Mononuclear cell (primary cell): Measurements from ENCODE around the gene DYRK1B. TPM values are rescaled to one million over a fixed set of nuclear protein-coding genes. Genes with fewer than 3 reads are reported as not detected.

Experiments
- H3K27me3 ChIP-seq: 2 replicates; pipeline ENCODE4 v1.6.0; 2011; ENCODE audit warnings: low read length, control low read depth; ENCODE audit not compliant: insufficient read depth
- H3K4me1 ChIP-seq: 2 replicates; pipeline ENCODE4 v1.5.1; 2011; ENCODE audit warnings: mild to moderate bottlenecking, low read length, control low read depth; ENCODE audit not compliant: insufficient read depth
- H3K4me3 ChIP-seq: 2 replicates; pipeline ENCODE4 v1.5.1; 2011; ENCODE audit warnings: mild to moderate bottlenecking, low read length, moderate library complexity
- H3K9me3 ChIP-seq: 2 replicates; pipeline ENCODE4 v1.5.1; 2011; ENCODE audit warnings: low read depth, mild to moderate bottlenecking, control low read depth, low read length
- total RNA-seq: library from RNA; depleted of rRNA; stranded (reverse); fragments of >200 nt; gene quantifications from one replicate; pipeline ENCODE4 v1.2.3, GENCODE V29; 2012

Gene DYRK1B
- total RNA-seq, 1 donor: 6.5 TPM

- no peaks in the 10 kb centered on the region for H3K9me3 ChIP-seq
- no peaks in the 10 kb centered on the region for H3K4me1 ChIP-seq
- H3K4me3 ChIP-seq: no peak overlapping the region
- H3K27me3 ChIP-seq: no peaks in the 10 kb centered on the region
Measured at GRCh38 chr19:39870171-39870971, 36.4 kb upstream of the DYRK1B start.

- no peaks in the 10 kb centered on the region for H3K4me1 ChIP-seq
- H3K9me3 ChIP-seq: no peaks in the 10 kb centered on the region
- H3K4me3 ChIP-seq: no peak overlapping the region
- no peaks in the 10 kb centered on the region for H3K27me3 ChIP-seq
Measured at GRCh38 chr19:39867952-39868351, 34.0 kb upstream of the DYRK1B start.

- H3K27me3 ChIP-seq: no peaks in the 10 kb centered on the region
- H3K4me3 ChIP-seq: no peak overlapping the region
- H3K9me3 ChIP-seq: no peaks in the 10 kb centered on the region
- no peaks in the 10 kb centered on the region for H3K4me1 ChIP-seq
Measured at GRCh38 chr19:39867133-39867532, 33.2 kb upstream of the DYRK1B start.

- Histone ChIP-seq H3K4me3 (no peak overlapping the region), H3K27me3 (no peaks in the 10 kb centered on the region), H3K4me1 (no peaks in the 10 kb centered on the region), H3K9me3 (no peaks in the 10 kb centered on the region)
Measured at GRCh38 chr19:39865953-39866352, 32.0 kb upstream of the DYRK1B start.

- H3K9me3 ChIP-seq: no peaks in the 10 kb centered on the region
- no peaks in the 10 kb centered on the region for H3K4me1 ChIP-seq
- no peak overlapping the region for H3K4me3 ChIP-seq
- H3K27me3 ChIP-seq: no peaks in the 10 kb centered on the region
Measured at GRCh38 chr19:39865186-39865585, 31.2 kb upstream of the DYRK1B start.

- no peak overlapping the region for H3K4me3 ChIP-seq
- H3K9me3 ChIP-seq: no peaks in the 10 kb centered on the region
- no peaks in the 10 kb centered on the region for H3K27me3 ChIP-seq
- no peaks in the 10 kb centered on the region for H3K4me1 ChIP-seq
Measured at GRCh38 chr19:39864118-39864517, 30.2 kb upstream of the DYRK1B start.

- Histone ChIP-seq H3K9me3 (no peaks in the 10 kb centered on the region), H3K4me3 (no peak overlapping the region), H3K27me3 (no peaks in the 10 kb centered on the region), H3K4me1 (no peaks in the 10 kb centered on the region)
Measured at GRCh38 chr19:39858541-39858940, 24.6 kb upstream of the DYRK1B start.

GRCh38 chr19:39852882-39853281 is 18.9 kb upstream of the DYRK1B start:
- Histone ChIP-seq H3K4me3 (no peak overlapping the region), H3K4me1 (no peaks in the 10 kb centered on the region), H3K27me3 (no peaks in the 10 kb centered on the region), H3K9me3 (no peaks in the 10 kb centered on the region)

- Histone ChIP-seq H3K27me3 (no peaks in the 10 kb centered on the region), H3K9me3 (no peaks in the 10 kb centered on the region), H3K4me1 (peaks cover 9% of the 10 kb centered on the region), H3K4me3 (no peak overlapping the region)
Measured at GRCh38 chr19:39850892-39851291, 16.9 kb upstream of the DYRK1B start.

GRCh38 chr19:39848392-39848791 is 14.4 kb upstream of the DYRK1B start:
- Histone ChIP-seq H3K9me3 (no peaks in the 10 kb centered on the region), H3K27me3 (no peaks in the 10 kb centered on the region), H3K4me1 (peaks cover 29% of the 10 kb centered on the region), H3K4me3 (no peak overlapping the region)

GRCh38 chr19:39847525-39847924 is 13.6 kb upstream of the DYRK1B start:
- Histone ChIP-seq H3K4me1 (peaks cover 32% of the 10 kb centered on the region), H3K27me3 (no peaks in the 10 kb centered on the region), H3K9me3 (no peaks in the 10 kb centered on the region), H3K4me3 (no peak overlapping the region)

- H3K4me3 ChIP-seq: peak overlapping the region; percentile 76
- peaks cover 33% of the 10 kb centered on the region for H3K4me1 ChIP-seq
- no peaks in the 10 kb centered on the region for H3K9me3 ChIP-seq
- no peaks in the 10 kb centered on the region for H3K27me3 ChIP-seq
Measured at GRCh38 chr19:39846678-39847486, 12.9 kb upstream of the DYRK1B start.

- H3K9me3 ChIP-seq: no peaks in the 10 kb centered on the region
- no peaks in the 10 kb centered on the region for H3K27me3 ChIP-seq
- H3K4me3 ChIP-seq: peak within 1 kb of the TSS; percentile 76
- peaks cover 33% of the 10 kb centered on the region for H3K4me1 ChIP-seq
Measured at GRCh38 chr19:39845933-39846677, 12.1 kb upstream of the DYRK1B start, which contains the start of gene FBL. TSS of gene FBL (minus strand) at chr19:39846379. CDS start at chr19:39846300, 79 bp downstream.

GRCh38 chr19:39845584-39845932 is 11.6 kb upstream of the DYRK1B start:
- peak overlapping the region; percentile 76 for H3K4me3 ChIP-seq
- H3K9me3 ChIP-seq: no peaks in the 10 kb centered on the region
- H3K27me3 ChIP-seq: no peaks in the 10 kb centered on the region
- peaks cover 33% of the 10 kb centered on the region for H3K4me1 ChIP-seq

GRCh38 chr19:39845172-39845571 is 11.2 kb upstream of the DYRK1B start:
- Histone ChIP-seq H3K4me1 (peaks cover 33% of the 10 kb centered on the region), H3K27me3 (no peaks in the 10 kb centered on the region), H3K9me3 (no peaks in the 10 kb centered on the region), H3K4me3 (peak overlapping the region; percentile 76)
